ENCODE data around the gene ABO.

The ABO gene

DNA sequence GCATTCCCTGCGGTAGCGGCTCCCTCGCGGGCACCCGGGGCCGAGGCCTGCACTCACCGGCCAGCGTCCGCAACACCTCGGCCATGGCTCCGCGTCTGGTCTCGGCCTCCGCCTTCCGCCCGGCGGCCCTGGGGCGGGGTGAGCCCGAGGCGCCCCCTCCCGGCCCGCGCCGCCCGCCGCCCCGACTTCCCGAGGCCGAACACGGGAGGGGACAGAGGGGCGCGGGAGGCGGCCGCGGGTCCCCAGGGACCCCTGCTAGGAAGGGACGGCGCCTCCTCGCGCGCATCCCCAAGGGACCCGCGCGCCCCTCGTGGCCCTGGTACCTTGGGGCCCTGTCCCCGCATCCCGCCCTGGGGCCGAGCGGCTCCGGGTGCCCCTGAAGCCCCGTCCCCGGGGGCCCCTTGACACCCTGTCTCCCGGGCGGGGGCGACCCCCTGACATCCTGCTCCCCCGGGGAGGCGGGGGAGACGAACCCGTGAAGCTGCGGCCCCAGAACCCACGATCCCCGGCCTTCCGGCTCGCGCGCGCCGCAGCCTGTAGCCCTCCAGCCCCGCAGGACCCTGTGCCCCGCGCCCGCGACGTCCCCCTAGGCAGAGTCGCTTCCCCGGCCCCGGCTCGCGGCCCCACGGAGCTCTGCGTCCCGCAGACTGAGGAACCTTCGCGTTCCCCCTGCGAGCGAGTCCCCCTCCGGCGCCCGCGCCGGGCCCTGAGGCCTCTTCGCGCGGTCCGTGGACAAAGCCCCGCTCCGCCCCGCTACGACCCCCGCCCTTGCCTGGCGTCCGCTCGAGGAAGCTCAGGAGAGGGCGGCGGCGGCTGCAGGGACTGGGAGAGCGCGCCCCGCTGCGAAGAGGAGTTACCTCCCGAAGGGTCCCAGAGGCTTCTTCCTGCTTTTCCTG is at the start of gene ABO:
Gene ABO, minus strand, starts transcription at position 97 of the 896 bp plus-strand sequence.
- TF ChIP-seq GATA3 (IDR thresholded peaks at IDR 0.05; ENCODE audit: low read depth, low read length) (no peak), GATA2 (IDR thresholded peaks at IDR 0.05; ENCODE audit: low read depth, low read length) (no peak)

DNA sequence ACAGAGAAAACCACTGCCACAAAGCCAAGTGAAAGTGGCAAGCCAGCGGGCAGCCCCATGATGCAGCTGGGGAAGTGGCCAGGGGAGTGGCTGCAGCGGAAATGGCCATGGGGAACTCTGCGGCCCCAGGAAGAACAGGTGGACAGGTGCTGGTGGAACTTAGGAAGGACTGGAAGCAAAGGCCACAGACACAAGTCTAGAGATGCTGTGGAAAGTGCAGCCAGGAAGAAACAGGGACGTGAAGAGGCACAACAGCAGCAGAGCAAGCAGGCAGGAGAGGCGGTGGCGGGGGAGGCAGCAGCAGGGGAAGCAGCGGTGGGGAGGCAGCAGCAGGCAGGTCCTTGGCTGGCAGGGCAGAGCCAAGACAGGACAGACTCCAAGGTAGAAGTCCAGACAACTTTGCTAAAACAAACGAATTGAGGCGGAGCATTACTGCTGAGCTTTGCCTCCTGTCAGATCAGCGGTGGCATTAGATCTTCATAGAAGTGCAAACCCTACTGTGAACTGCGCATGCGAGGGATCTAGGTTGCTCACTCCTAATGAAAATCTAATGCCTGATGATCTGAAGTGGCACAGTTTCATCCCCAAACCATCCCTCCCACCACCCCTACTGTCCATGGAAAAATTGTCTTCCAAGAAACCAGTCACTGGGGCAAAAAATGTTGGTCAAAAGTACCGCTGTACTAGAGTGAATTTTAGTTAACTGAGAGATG is 49.1 kb upstream of the ABO start:
- TF ChIP-seq GATA3 (IDR thresholded peaks at IDR 0.05; ENCODE audit: low read depth, low read length): no peak

DNA sequence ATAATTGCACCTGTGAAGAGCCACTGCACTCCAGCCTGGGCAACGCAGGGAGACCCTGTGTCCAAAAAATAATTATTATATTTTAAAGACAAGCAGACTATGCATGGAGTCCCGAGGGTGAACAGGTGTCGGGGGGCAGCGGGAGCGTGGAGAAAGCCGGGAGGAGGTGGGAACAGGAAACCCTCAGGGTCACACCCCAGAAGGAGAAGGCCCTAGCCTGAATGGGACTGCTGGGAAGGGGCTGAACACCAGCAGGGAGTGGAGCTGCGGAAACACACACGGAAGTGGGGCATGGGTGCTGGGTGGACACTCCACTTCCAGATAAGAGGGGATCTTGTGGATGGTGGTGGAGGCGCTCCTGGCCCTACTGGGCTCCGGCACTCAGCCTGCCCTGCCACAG is 48.2 kb upstream of the ABO start:
- no peak for TF ChIP-seq GATA2 (IDR thresholded peaks at IDR 0.05; ENCODE audit: low read depth, low read length)
- TF ChIP-seq GATA3 (IDR thresholded peaks at IDR 0.05; ENCODE audit: low read depth, low read length): no peak

DNA sequence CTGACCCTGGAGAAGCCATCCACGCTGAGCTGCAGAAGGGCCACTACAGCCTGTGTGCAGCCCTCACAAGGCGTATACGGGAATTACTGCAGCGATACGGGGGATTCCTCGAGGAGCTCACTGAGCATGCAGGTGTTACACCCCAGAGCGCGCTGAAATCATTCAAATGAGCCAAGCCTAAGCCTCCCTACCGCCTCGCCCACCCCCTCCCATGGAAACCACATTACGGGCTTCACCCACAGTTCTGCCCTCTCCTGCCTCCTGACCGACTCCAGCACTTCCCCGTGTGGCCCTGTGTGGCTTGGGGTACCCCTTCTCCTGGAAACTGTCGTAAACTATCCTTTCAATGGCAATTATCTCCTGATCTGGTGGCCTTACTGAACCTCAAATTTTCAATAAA is 47.7 kb upstream of the ABO start:
- TF ChIP-seq GATA3 (IDR thresholded peaks at IDR 0.05; ENCODE audit: low read depth, low read length) (no peak), GATA2 (IDR thresholded peaks at IDR 0.05; ENCODE audit: low read depth, low read length) (no peak)

GRCh38 chr9:133321411-133321935 is 46.5 kb upstream of the ABO start:
- TF ChIP-seq GATA3 (IDR thresholded peaks at IDR 0.05; ENCODE audit: low read depth, low read length) (no peak), GATA2 (IDR thresholded peaks at IDR 0.05; ENCODE audit: low read depth, low read length) (no peak)

DNA sequence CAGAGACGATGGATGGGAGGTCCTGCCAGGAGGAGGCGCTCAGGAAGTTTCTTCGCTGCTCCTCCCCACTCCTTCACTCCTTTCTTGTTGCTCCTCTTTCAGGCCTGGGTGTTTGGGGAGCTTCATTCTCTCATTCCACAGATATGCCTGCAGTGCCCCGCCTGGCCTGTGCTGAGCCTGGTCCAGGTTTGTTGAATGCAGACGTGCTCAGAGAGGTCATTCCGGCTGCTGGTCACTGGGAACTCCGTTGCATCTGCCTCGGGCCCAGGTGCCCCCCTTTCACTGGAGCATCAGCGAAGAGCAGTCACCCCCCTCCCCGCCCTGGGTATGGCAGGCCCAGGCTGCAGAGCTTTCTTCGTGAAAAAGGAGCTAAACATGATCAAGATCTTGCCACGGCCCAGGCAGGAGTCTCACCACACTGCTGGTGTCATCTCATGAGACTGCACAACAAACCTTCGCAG is 45.5 kb upstream of the ABO start:
- TF ChIP-seq GATA2 (IDR thresholded peaks at IDR 0.05; ENCODE audit: low read depth, low read length) (no peak), GATA3 (IDR thresholded peaks at IDR 0.05; ENCODE audit: low read depth, low read length) (no peak)

- TF ChIP-seq GATA3 (IDR thresholded peaks at IDR 0.05; ENCODE audit: low read depth, low read length) (no peak), GATA2 (IDR thresholded peaks at IDR 0.05; ENCODE audit: low read depth, low read length) (no peak)
Observed at GRCh38 chr9:133315997-133316396, 41.0 kb upstream of the ABO start.

- no peak for TF ChIP-seq GATA3 (IDR thresholded peaks at IDR 0.05; ENCODE audit: low read depth, low read length)
Observed at GRCh38 chr9:133309608-133310007, 34.6 kb upstream of the ABO start.

DNA sequence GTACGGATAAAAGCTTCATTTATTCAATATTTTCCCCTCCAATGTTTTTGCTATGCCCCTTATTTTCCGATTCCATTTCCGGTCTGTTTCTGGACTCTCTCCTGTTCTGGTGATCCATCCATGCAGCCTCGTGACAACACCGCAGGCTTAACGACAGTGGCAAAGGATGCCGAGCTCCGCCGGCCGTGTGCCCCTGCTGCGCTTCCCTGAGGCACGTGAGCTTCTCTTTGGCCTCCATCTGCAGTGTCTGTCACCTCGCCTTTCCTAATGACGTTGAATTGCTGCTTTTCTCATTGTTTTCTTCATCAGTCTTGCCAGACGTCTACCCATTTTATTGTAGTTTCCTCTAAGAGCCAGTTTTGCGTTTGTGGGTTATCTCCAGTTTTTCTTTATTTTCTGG is 32.3 kb upstream of the ABO start:
- TF ChIP-seq GATA2 (IDR thresholded peaks at IDR 0.05; ENCODE audit: low read depth, low read length) (no peak), GATA3 (IDR thresholded peaks at IDR 0.05; ENCODE audit: low read depth, low read length) (no peak)

- no peak for TF ChIP-seq GATA3 (IDR thresholded peaks at IDR 0.05; ENCODE audit: low read depth, low read length)
- TF ChIP-seq GATA2 (IDR thresholded peaks at IDR 0.05; ENCODE audit: low read depth, low read length): no peak
Observed at GRCh38 chr9:133306242-133307204, 31.5 kb upstream of the ABO start.

DNA sequence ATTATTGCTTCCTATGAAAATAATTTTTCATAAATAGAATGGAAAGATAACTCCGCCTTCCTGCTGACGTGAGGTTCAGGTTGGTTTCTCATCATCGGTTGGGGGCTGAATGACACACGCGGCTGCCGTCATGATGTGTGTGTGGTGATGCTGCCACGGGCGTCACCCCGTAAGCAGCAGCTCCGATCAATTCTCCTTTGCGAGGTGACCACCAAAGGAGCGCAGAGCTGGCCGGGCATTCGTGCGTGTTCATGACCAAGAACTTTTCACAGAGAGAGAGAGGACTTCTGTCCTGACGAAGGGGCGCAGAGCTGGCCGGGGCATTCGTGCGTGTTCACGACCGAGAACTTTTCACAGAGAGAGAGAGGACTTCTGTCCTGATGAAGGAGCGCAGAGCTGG is 30.7 kb upstream of the ABO start:
- no peak for TF ChIP-seq GATA2 (IDR thresholded peaks at IDR 0.05; ENCODE audit: low read depth, low read length)
- TF ChIP-seq GATA3 (IDR thresholded peaks at IDR 0.05; ENCODE audit: low read depth, low read length): no peak

DNA sequence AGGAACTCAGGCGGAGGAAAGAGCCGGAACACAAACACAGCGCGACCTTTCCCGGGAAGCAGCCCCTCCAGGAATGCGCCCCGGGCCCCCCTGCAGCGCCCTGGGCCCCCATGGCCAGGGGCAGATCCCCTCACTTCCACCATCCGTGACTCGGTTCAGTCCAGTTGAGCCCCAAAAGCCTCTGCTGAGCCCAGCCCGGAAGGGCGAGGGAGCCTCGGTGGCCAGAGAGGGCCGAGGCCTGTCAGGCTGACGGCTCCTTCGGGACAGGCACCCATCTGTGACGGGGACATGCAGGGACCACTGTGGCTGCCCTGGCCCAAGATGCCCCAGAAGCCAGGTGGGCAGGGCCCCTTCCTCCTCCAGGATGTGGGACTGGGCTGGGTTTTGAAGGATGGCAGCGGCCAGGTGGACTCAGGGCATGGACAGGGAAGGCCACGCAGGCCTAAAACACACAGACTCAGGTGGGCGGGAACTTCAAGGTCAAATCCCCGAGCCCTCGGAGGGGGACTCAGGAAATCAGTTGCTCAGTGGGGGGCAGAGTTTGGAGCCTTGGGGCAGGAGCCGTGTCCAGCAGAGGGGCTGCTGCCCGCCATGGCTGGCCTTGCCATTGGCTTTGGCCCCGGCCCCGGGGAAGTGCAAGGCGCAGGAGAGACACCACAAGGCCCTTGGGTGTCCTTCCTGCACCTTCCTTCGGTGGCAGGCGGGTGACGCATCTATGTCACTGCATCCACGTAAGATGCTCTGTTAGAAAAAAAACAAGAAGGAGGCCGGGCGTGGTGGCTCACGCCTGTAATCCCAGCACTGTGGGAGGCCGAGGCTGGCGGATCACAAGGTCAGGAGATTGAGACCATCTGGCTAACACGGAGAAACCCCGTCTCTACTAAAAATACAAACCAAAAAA is 29.7 kb upstream of the ABO start:
- TF ChIP-seq GATA3 (IDR thresholded peaks at IDR 0.05; ENCODE audit: low read depth, low read length) (no peak), GATA2 (IDR thresholded peaks at IDR 0.05; ENCODE audit: low read depth, low read length) (no peak)

DNA sequence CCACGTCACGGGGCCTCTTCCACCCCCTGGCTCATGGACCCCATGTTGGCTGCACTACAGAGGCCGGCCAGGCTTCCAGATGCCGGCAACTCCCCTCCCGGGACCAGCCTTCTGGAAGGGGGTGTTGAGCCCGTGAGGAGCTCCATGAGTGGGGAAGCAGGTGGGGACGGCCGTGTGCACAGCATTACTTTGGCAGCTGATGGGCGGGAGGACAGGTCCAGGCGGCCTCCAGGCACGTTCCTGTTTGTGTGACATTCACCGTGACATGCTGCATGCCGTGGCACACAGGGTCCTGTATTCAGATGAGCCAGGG is 29.1 kb upstream of the ABO start:
- no peak for TF ChIP-seq GATA2 (IDR thresholded peaks at IDR 0.05; ENCODE audit: low read depth, low read length)
- TF ChIP-seq GATA3 (IDR thresholded peaks at IDR 0.05; ENCODE audit: low read depth, low read length): no peak

Measured in SH-SY5Y (cell line).